HEK293 (cell line): ENCODE measurements around the gene WAS.

Source experiments
- CTCF ChIA-PET: fragments of 350-600 bp; formaldehyde crosslinking; extraction: SDS; loops from one replicate; lab custom pipeline; 2021; ENCODE audit warnings: antibody characterized with exemption; lab: Yijun Ruan, JAX
- POLR2A ChIA-PET: fragments of 300-600 bp; formaldehyde crosslinking; extraction: SDS; loops from one replicate; lab custom pipeline; 2020; ENCODE audit warnings: antibody characterized with exemption, inconsistent platforms; lab: Yijun Ruan, JAX
- H3K27ac ChIP-seq: fragments of 200-500 bp; sonication (Bioruptor generic); 2 replicates; pipeline ENCODE4 v1.5.1; 2014; ENCODE audit warnings: low read depth, low read length, control low read depth, inconsistent platforms; ENCODE audit errors: extremely low read depth
- H3K36me3 ChIP-seq, 2 experiments: fragments of 200-500 bp in 1 of 2; sonication (Bioruptor generic) in 1 of 2; 1 replicate in 1 of 2; 2 replicates in 1 of 2; pipeline ENCODE4 v1.5.1; 2014 to 2017; ENCODE audit warnings: inconsistent platforms in 2 of 2, low read length in 2 of 2; ENCODE audit not compliant: control insufficient read depth in 2 of 2, insufficient read depth in 1 of 2
- H3K4me1 ChIP-seq: fragments of 200-500 bp; sonication (Bioruptor generic); 2 replicates; pipeline ENCODE4 v1.5.1; 2014; ENCODE audit warnings: mild to moderate bottlenecking, low read length, inconsistent platforms; ENCODE audit not compliant: control insufficient read depth, insufficient read depth
- H3K4me3 ChIP-seq: 2 replicates; pipeline ENCODE4 v1.5.1; 2011; ENCODE audit warnings: low read depth, mild to moderate bottlenecking, control low read depth, low read length, moderate library complexity
- H3K9me3 ChIP-seq: fragments of 200-500 bp; sonication (Bioruptor generic); 2 replicates; pipeline ENCODE4 v1.5.1; 2014; ENCODE audit warnings: low read depth, low read length, inconsistent platforms; ENCODE audit not compliant: control insufficient read depth, insufficient read depth
- AEBP2 ChIP-seq: fragments of 450-650 bp; formaldehyde crosslinking; IDR thresholded peaks from 2 replicates; pipeline ENCODE4 v1.5.1; 2016; ENCODE audit warnings: missing biosample characterization, missing genetic modification characterization, borderline replicate concordance
- BCL11A ChIP-seq: fragments of 450-650 bp; formaldehyde crosslinking; IDR thresholded peaks from 2 replicates; pipeline ENCODE4 v1.5.1; 2016; ENCODE audit warnings: low read depth, missing biosample characterization, missing genetic modification characterization
- GLI4 ChIP-seq: fragments of 450-650 bp; formaldehyde crosslinking; IDR thresholded peaks from 2 replicates; pipeline ENCODE4 v1.5.1; 2016; ENCODE audit warnings: missing biosample characterization, missing genetic modification characterization
- KLF1 ChIP-seq: fragments of 450-650 bp; formaldehyde crosslinking; IDR thresholded peaks from 2 replicates; pipeline ENCODE4 v1.5.1; 2016; ENCODE audit warnings: missing biosample characterization, missing genetic modification characterization
- KLF10 ChIP-seq: fragments of 450-650 bp; IDR thresholded peaks from 2 replicates; pipeline ENCODE4 v1.5.1; 2018; ENCODE audit warnings: missing biosample characterization, mild to moderate bottlenecking, missing genetic modification characterization
- KLF7 ChIP-seq: fragments of 450-650 bp; formaldehyde crosslinking; IDR thresholded peaks from 2 replicates; pipeline ENCODE4 v1.5.1; 2016; ENCODE audit warnings: missing biosample characterization, missing genetic modification characterization, borderline replicate concordance
- SALL2 ChIP-seq: fragments of 450-650 bp; formaldehyde crosslinking; IDR thresholded peaks from 2 replicates; pipeline ENCODE4 v1.5.0; 2017; ENCODE audit warnings: missing biosample characterization, mild to moderate bottlenecking, missing genetic modification characterization, borderline replicate concordance
- SETDB1 ChIP-seq: IDR thresholded peaks from one replicate; pipeline ENCODE4 v1.6.1; 2017; ENCODE audit warnings: mild to moderate bottlenecking, low read length, moderate library complexity, mixed read lengths; ENCODE audit not compliant: insufficient read length
- SP7 ChIP-seq: fragments of 450-650 bp; formaldehyde crosslinking; IDR thresholded peaks from 2 replicates; pipeline ENCODE4 v1.5.1; 2016; ENCODE audit warnings: missing biosample characterization, missing genetic modification characterization
- ZFP41 ChIP-seq: fragments of 450-650 bp; formaldehyde crosslinking; IDR thresholded peaks from 2 replicates; pipeline ENCODE4 v1.5.1; 2016; ENCODE audit warnings: missing biosample characterization, missing genetic modification characterization, borderline replicate concordance
- ZNF18 ChIP-seq: fragments of 450-650 bp; formaldehyde crosslinking; IDR thresholded peaks from 2 replicates; pipeline ENCODE4 v1.5.1; 2016; ENCODE audit warnings: missing biosample characterization, missing genetic modification characterization
- ZNF248 ChIP-seq: fragments of 450-650 bp; formaldehyde crosslinking; IDR thresholded peaks from 2 replicates; pipeline ENCODE4 v1.5.1; 2017; ENCODE audit warnings: missing biosample characterization, missing genetic modification characterization
- ZNF324 ChIP-seq: fragments of 450-650 bp; formaldehyde crosslinking; IDR thresholded peaks from 2 replicates; pipeline ENCODE4 v1.5.1; 2016; ENCODE audit warnings: missing biosample characterization, missing genetic modification characterization
- ZNF341 ChIP-seq: fragments of 450-650 bp; formaldehyde crosslinking; IDR thresholded peaks from 2 replicates; pipeline ENCODE4; 2016; ENCODE audit warnings: low read depth, missing biosample characterization, missing genetic modification characterization
- ZNF391 ChIP-seq: fragments of 450-650 bp; formaldehyde crosslinking; IDR thresholded peaks from 2 replicates; pipeline ENCODE4 v1.5.1; 2016; ENCODE audit warnings: low read depth, missing biosample characterization, missing genetic modification characterization, borderline replicate concordance
- ZNF548 ChIP-seq: fragments of 450-650 bp; formaldehyde crosslinking; IDR thresholded peaks from 2 replicates; pipeline ENCODE4 v1.5.1; 2016; ENCODE audit warnings: missing biosample characterization, missing genetic modification characterization
- ZNF639 ChIP-seq: fragments of 450-650 bp; formaldehyde crosslinking; IDR thresholded peaks from 2 replicates; pipeline ENCODE4 v1.5.1; 2016; ENCODE audit warnings: missing biosample characterization, missing genetic modification characterization
- ZNF654 ChIP-seq: fragments of 450-650 bp; formaldehyde crosslinking; IDR thresholded peaks from 2 replicates; pipeline ENCODE4 v1.5.1; 2016; ENCODE audit warnings: low read depth, missing biosample characterization, missing genetic modification characterization
- ZNF707 ChIP-seq: fragments of 450-650 bp; formaldehyde crosslinking; IDR thresholded peaks from 2 replicates; pipeline ENCODE4 v1.5.1; 2016; ENCODE audit warnings: missing biosample characterization, missing genetic modification characterization
- ZSCAN30 ChIP-seq: fragments of 450-650 bp; IDR thresholded peaks from 2 replicates; pipeline ENCODE4 v1.5.1; 2018; ENCODE audit warnings: missing biosample characterization, mild to moderate bottlenecking, missing genetic modification characterization, moderate library complexity
- ZSCAN4 ChIP-seq: fragments of 450-650 bp; formaldehyde crosslinking; IDR thresholded peaks from 2 replicates; pipeline ENCODE4 v1.5.1; 2017; ENCODE audit warnings: missing biosample characterization, missing genetic modification characterization

The WAS gene

GRCh38 chrX:48713847-48714246 is 30.2 kb downstream of the WAS start:
- H3K9me3 ChIP-seq: no peaks in the 10 kb centered on the region
- no peaks in the 10 kb centered on the region for H3K4me1 ChIP-seq
- no peak overlapping the region for H3K4me3 ChIP-seq
- ChIA-PET CTCF (interaction anchor here (0.6 kb wide), 1 partner anchor 56 kb away, joined by 3 read pairs; no protein-coding TSS in a partner anchor), POLR2A (interaction anchor here (0.6 kb wide), 1 partner anchor 80 kb away, joined by 6 read pairs; no protein-coding TSS in a partner anchor)
- H3K27ac ChIP-seq: no peak overlapping the region
- TF ChIP-seq ZNF639 (no peak), KLF1 (tag by site-specific recombination) (no peak), KLF7 (tag by site-specific recombination) (no peak), ZSCAN4 (no peak), ZNF654 (tag by site-specific recombination) (no peak), ZNF18 (tag by site-specific recombination) (no peak), BCL11A (no peak), ZNF324 (tag by site-specific recombination) (no peak), SALL2 (tag by site-specific recombination) (no peak), ZNF391 (tag by site-specific recombination) (no peak), ZFP41 (tag by site-specific recombination) (no peak), ZNF548 (tag by site-specific recombination) (no peak), AEBP2 (no peak), SP7 (tag by site-specific recombination) (no peak), SETDB1 (no peak)
- peaks cover 0 to 5% of the 10 kb centered on the region in 2 experiments; a peak in 1 of 3 replicates for H3K36me3 ChIP-seq

- POLR2A ChIA-PET: no interaction called here
- Histone ChIP-seq H3K27ac (no peak overlapping the region), H3K4me1 (no peaks in the 10 kb centered on the region), H3K36me3 (peaks cover 0 to 2% of the 10 kb centered on the region in 2 experiments; a peak in 1 of 3 replicates), H3K9me3 (no peaks in the 10 kb centered on the region), H3K4me3 (no peak overlapping the region)
- no peak for TF ChIP-seq ZNF341 (tag by site-specific recombination)
- no peak for TF ChIP-seq ZNF707 (tag by site-specific recombination)
- TF ChIP-seq ZNF248 (tag by site-specific recombination): no peak
- TF ChIP-seq ZSCAN30: no peak
- TF ChIP-seq GLI4 (tag by site-specific recombination): no peak
- TF ChIP-seq KLF10: no peak
- CTCF ChIA-PET: interaction anchor here (0.6 kb wide), 1 partner anchor 57 kb away, joined by 3 read pairs; no protein-coding TSS in a partner anchor
Observed at GRCh38 chrX:48714573-48714972, 31.0 kb downstream of the WAS start.
